Skeletal muscle cell (primary cell): ENCODE data around the gene HAGHL.
"Not testable (repeated sequence)": the region's sequence is repeated elsewhere in the genome, so short reads cannot be mapped to it uniquely, and the experiment has no call there.

Experiments used
- DNase-seq: peaks from one replicate; pipeline ENCODE4 v3.0.0-alpha.2; 2010; ENCODE audit warnings: low read depth
- H3K4me3 ChIP-seq: 2 replicates; pipeline ENCODE4 v1.5.1; 2011; ENCODE audit warnings: low read depth, mild to moderate bottlenecking, control low read depth, low read length, moderate library complexity

HAGHL gene

DNA sequence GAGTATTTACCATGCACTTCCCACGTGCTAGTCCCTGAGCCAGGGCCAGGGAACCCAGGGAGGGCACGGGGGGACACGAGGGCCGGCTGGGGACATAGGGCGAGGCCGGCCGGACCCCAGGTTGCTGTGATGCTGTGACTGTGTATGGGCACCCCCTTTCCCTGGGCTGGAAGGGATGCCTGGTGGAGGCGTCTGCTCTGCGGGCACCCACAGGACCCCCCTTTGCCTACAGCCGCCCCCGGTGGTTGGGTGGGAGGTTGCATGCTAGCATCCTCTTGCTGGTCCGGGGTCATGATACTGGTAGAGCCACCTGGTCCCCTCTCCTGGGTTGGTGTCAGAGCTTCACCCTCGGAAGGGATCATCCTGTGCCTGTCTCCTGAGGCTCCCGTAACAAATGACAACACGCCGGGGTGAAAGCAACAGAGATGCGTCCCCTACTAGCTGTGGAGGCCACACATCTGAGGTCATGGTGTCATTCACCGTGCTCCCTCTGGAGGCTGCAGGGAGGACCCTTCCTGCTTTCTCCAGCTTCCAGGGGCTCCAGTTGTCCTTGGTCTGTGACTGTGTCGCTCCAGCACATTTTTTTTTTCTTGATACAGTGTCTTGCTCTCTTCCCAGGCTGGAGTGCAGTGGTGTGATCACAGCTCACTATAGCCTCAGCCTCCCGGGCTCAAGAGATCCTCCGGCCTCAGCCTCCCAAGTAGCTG, 17.0 kb downstream of the HAGHL start:
- H3K4me3 ChIP-seq = no peak overlapping the region
- DNase-seq = no peak

DNA sequence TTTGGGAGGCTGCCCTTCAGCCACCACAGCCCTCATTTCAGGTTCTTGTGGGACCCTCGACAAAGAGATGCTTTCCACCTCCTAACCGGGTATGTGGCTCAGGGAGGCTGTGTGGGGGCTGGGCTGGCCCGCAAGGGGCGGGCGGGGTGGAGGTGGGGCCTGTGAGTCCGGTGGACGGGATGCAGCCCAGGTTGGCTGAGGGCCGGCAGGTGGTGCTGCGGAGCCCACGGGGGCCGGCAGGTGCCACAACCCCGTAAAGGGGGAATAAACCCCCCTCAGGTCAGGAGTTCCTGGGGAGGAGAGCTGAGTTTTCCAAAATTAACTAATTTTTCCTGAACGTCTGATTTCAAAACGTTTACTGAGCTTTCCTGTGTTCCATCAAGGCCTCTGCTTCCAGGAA, 18.8 kb downstream of the HAGHL start:
- H3K4me3 ChIP-seq = no peak overlapping the region
- no peak for DNase-seq

DNA sequence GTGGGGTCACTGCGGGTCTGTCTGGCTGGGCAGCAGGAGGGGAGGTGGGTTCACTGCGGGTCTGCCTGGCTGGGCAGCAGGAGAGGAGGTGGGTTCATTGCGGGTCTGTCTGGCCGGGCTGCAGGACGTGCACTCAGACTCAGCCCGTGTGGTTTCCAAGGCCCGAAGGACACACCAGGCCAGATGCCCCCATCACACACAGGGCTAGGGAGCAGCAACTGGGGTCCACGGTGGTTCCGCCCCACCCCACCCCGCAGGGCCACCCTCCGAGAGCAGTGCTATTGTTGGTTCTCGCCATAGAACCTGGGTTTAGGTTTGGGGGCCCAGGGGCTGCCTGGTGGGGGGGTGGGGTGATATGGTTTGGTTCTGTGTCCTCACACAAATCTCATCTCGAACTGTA, 19.7 kb downstream of the HAGHL start:
- DNase-seq = no peak
- no peak overlapping the region for H3K4me3 ChIP-seq

DNA sequence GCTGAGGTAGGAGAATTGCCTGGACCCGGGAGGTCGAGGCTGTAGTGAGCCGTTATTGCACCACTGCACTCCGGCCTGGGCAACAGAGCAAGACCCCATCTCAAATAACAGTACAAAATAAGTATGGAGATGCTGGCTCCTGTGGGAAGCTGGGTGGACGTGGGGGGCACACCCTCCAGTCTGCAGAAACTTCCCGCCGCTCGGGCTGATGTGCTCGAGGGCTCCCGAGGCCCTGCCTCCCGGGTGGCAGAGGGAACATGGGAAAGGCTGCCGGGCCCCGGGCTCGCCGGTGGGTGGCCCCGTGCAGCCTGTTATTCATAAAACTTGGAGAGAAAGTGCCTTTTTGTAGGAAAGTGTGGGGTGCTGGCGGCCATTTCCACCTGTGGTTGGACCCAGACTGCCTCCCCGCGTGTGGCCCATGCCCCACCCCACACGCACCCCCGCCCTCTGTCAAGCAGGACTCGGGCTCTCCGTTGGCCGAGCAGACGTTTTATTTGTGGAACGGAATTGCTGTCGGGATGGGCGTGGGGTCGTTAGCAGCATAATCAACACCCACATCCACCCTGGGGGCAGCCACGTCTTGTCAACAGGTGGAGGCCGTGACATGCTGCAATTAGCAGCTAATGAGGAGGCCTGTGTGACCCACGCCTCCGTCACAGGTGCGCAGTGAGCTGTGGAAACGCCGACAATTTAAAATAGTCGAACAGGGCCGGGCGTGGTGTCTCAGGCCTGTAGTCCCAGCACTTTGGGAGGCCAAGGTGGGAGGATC, 21.3 kb downstream of the HAGHL start:
- DNase-seq = no peak
- H3K4me3 ChIP-seq = no peak overlapping the region

DNA sequence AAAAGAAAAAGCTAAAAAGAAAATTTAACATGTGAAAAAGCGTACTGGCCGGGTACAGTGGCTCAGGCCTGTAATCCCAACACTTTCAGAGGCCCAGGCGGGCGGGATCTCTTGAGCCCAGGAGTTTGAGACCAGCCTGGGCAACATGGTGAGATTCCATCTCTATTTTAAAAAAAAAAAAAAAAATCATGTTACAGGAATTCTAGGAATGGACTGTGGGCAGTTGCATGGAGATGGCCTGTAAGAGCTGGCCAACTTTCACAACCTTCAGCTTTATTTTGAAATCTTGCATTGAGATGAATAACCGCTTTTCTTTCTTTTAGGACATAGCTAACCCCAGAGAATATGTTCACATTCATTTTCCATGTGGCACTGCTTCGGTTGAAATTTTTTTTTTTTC, 22.1 kb downstream of the HAGHL start:
- peak; percentile 31 for DNase-seq
- no peak overlapping the region for H3K4me3 ChIP-seq

DNA sequence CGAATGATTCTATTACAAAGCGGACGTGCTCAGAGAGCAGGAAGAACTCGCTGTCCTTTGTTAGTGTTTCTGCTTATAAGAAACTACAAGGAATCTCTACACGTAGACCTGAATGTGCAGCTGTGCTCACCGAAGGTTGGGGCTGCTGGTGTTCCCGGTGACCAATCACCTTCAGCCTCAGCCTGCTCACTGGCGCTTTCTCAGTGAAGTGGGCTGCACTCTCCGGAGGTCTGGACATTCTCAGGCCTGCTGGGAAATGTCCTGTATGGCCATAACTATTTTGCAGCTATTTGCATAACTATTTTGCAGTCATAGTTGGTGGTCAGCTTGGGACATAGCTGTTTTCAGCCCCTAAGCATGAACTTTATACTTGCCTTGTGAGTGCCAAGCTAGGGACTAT, 23.6 kb downstream of the HAGHL start:
- no peak overlapping the region for H3K4me3 ChIP-seq
- no peak for DNase-seq

DNA sequence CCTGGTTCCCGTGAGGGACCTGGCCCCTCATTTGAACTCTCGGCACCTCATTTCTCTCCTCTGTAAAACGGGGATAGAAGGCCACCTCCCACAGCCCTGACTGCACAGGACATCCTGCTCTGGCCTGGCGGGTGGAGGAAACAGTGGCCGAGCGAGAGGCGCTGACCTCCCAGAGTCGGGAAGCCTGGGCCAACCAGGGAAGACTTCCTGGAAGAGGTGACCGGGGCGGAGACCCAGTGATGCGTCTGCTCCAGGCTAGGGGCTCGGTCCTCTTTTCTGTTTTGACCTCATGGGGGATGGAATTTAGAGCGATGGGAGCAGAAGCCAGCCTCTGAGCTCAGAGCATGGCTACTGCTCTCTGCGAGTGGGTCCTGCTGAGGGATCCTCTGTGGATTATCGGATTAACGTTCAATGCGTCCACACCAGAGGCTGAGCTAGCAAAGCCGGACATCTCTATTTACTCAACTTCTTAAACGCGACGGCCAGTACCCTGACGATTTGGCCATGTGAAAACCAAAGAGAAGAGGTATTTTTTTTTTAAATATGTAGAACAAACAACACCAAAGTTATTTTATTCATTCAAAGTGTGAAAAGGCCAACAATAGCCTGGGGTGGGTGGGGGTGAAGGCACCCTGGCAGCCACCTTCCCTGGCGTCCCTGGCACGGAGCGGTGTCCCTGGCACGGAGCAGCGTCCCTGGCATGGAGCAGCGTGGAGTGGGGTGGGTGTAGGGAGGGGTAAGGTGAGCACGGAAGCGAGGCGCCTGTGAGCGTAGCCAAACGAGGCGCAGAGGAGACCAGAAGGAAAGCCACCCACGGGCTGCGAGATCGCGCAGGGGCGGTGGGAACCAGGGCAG, 24.5 kb downstream of the HAGHL start:
- no peak for DNase-seq
- no peak overlapping the region for H3K4me3 ChIP-seq

DNA sequence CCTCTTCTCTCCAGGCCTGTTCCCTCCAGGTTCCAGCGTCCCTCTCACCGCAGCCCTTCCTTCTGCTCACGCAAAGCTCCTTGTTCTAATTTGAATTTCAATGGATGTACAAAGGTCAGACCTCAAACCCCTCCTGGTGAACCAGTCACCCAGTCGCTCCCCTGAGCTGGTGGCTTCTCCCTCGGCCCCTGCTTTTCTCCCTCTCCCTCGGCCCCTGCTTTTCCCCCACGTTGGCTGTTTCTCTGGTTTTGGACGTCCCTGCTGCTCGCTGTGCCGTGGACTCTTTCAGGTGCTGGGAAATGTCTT, 25.1 kb downstream of the HAGHL start:
- DNase-seq = no peak
- no peak overlapping the region for H3K4me3 ChIP-seq

DNA sequence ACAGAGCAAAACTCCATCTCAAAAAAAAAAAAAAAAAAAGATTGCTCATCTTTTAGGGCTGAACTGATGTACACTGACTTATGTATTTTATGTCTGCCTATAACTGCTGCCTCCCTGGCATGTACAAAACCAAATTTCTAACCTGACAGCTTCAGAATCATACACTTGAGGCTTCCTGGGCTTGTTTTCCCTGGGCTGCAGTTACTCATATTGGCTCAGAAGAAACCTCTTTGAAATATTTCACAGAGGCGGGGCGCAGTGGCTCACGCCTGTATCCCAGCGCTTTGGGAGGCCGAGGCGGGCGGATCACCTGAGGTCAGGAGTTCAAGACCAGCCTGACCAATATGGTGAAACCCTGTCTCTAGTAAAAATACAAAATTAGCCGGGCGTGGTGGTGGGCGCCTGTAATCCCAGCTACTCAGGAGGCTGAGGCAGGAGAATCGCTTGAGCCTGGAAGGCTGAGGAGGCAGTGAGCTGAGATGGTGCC, 27.3 kb downstream of the HAGHL start:
- DNase-seq, H3K4me3 ChIP-seq: not testable (repeated sequence)

DNA sequence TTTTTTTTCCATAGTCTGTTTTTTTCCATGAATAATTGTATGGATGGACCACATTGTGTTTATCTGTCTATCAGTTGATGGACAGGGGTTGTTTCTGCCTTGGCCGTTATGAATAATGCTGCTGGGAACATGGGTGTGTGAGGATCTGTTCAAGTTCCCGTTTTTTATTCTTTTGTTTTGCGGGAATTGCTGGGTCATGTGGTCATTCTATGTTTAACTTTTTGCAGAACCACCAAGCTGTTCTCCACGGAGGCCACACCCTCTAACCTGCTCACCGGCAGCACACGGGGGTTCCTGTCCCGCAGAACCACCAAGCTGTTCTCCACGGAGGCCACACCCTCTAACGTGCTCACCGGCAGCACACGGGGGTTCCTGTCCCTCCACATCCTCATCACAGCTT, 27.8 kb downstream of the HAGHL start:
- H3K4me3 ChIP-seq = no peak overlapping the region
- no peak for DNase-seq

DNA sequence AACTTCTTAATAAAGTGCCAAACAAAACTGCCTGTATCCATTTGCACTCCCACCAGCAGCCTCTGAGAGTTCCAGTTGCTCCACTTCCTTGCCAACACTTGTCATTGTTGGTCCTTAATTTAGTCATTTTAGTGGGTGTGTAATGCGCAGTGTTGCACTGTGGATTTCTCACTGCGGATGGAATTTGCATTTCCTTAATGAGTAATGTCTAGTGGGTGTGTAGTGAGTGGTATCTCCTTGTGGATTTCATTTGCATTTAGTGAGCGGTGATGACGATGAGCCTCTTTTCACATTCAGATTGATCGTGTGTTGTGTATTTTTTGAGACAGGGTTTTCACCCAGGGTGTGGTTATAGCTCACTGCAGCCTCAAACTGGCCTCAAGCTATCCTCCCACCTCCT, 29.5 kb downstream of the HAGHL start:
- no peak overlapping the region for H3K4me3 ChIP-seq
- DNase-seq = no peak

DNA sequence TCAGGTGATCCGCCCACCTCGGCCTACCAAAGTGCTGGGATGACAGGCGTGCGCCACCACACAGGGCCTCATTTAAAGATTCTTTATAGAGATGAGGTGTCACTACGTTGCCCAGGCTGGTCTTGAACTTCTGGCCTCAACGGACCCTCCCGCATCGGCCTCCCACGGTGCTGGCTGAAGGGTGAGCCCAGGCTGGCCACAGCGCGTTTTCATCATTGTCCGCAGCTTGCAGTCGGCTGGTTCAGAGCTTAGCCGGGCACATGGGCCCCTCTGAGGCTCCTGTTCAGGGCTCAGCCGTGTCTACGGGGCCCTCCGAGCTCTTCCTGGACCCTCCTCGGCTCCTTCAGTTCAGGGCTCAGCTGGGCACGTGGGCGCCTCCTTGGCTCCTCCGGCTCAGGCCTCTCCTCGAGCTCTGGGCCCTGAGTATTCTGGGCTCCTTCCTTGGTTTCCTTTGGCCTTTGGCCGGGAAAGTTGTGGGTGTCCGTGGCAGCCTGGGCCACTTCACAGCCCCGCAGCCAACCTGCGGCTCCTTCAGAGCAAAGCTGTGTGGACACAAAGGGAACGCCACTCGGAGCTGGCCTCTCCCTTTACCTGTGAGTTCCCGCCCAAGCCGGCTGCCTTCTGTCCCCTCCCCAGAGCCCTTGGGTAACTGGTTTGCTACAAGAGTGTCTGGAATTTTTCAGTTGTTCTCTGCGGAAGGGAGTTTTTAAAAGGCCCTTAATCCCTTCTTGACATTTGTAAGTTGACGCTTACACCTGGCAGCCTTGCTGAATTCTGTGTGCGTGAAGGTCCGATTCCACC, 32.4 kb downstream of the HAGHL start:
- no peak for DNase-seq

DNA sequence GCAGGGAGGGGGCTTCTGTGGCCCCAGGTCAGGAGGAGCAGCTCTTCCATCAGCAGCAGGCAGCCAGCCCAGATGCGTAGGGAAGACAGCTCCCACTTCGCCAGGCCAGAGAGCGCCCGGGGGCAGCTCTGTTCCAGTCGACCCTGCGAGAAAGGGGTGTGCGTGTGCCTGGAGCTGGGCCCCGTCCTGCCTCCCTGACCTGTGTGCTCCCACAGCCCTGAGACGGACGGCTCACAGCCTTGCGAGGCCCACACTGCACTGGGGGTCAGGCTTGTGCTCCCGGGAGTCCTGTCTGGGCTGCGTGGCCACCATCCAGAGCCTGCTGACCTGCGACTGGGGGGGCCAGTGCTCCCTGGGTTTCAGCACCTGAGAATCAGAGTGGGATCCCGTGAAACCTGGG, 33.2 kb downstream of the HAGHL start:
- no peak overlapping the region for H3K4me3 ChIP-seq
- DNase-seq = no peak

More for the DNA sequence above, 32.4 kb downstream of the HAGHL start:
- no peak overlapping the region for H3K4me3 ChIP-seq

DNA sequence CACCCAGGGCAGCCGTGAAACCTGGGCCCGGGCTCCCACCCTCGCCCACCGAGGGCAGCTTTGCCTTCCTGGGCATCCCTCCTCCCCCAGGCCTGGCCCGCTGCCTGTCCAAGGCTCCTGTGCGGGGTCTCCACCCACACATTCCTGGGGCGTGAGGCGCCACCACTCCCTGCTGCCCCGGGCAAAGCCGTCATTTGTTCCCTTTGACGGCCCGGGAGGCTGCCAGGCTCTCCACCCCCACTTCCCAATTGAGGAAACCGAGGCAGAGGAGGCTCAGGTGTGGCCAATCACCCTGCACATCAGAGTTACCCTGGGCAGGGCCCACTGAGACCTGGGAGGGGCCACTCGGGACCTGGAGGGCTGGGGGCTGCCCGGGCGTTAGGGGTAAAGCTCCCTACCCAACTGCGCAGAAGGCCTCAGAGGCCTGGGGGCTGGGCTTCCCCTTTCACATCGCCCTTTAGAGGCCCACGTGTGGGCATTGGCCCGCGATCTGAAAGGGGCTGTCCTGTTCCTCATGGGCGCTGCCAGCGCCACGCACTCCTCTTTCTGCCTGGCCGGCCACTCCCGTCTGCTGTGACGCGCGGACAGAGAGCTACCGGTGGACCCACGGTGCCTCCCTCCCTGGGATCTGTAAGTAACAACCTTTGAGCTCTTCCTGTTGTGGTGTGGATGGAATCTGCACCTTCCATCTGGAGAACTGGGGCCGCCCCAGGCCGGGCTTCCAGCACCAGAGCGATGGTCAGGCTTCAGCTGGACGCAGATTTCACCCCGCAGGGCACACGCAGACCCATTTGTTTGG, 33.8 kb downstream of the HAGHL start, which contains the start of gene MSLN:
Gene MSLN (plus strand): TSS at position 190 of the 799 bp plus-strand sequence. CDS start 1,947 bp downstream, outside the sequence.
- no peak within 1 kb of the TSS for H3K4me3 ChIP-seq
- DNase-seq = no peak

DNA sequence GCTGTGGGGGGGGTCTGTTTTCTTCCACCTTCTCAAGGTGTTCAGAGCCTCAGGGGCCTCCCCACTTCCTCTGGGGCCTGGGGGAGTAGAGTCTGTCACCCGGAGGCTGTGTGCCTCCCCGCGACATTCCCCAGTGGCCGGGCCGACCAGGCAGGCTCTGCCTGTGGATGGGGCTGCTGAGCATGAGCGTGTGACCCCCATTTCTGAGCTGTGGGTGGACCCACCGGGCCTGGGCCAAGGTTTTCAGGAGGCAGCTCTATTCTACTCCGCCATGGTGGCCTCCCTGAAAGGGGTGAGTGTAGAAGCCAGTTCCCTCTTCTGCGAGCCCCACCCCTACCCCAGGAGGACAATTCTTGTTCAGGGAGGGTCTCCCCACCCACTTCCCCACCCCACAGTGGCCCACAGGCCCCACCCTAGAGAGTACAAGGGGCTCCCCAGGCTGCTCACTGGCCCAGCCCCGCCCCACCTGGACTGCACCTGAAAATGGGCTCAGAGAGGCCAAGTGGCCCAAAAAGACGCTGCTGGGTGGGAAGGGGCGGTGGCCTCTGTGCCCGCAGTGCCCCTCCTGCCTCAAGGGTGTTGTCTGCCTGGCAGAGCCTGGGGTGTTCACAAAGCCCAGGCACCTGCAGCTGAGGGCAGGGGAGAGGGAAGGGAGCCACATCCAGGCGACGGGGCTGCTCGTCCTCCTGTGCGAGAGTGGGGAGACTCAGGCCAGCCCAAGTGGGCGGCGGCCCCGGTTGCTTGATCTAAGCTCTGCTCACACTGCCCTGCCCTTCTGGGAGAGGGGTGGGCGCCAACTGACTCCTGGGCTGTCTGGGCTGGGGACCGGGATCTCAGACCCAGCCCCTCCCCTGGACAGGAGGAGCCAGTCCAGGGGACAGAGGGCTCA, 35.0 kb downstream of the HAGHL start:
- no peak for DNase-seq
- no peak overlapping the region for H3K4me3 ChIP-seq

DNA sequence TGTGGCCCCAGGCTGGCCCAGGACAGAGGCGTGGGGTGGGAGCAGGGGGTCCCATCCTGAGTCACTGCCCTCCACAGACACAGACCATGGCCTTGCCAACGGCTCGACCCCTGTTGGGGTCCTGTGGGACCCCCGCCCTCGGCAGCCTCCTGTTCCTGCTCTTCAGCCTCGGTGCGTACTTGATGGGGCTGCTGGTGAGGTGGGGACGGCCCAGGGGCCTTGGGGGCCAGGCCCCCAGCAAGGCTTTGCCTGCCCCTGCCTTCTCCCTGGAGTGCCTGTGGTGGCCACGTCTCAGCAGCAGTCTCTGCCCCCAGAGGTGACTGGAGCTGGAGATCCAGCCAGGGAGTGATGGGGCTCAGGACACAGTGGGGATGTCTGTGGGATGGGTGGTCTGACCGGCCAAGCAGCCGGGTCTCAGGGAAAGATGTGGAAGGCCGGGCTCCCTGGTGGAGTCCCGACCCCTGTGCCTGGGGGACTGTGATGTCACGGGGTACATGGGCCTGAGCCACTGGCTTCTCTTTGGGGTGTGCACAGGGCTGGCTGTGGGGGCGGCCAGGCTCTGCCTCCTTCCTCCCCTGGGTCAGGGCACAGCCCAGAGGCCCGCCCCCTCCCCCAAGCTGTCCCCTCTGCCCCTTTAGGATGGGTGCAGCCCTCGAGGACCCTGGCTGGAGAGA, 35.8 kb downstream of the HAGHL start:
- H3K4me3 ChIP-seq = no peak overlapping the region
- no peak for DNase-seq
